ENCODE measurements around the gene RPL31. TPM values are rescaled to one million over a fixed set of nuclear protein-coding genes. Genes with fewer than 3 reads are reported as not detected.

The RPL31 gene
- total RNA-seq, 4 donors from 2014 or later, result 638 to 2,401 (median 1,440) TPM

GRCh38 chr2:100978582-100979191, 23.4 kb upstream of the RPL31 start:
- Histone ChIP-seq H3K4me3 (no peak overlapping the region), H3K36me3 (peaks cover 0 to 99% (median 0%) of the 10 kb centered on the region in 3 donors), H3K4me1 (no peaks in the 10 kb centered on the region), H3K27me3 (no peaks in the 10 kb centered on the region), H3K9me3 (no peaks in the 10 kb centered on the region), H3K27ac (peak overlapping the region in 3 of 4 donors; percentile 8 to 54 (median 48))
- TF ChIP-seq POLR2A (IDR thresholded peaks at IDR 0.05) (no peak), CTCF (IDR thresholded peaks at IDR 0.05) (no peak)
- WGBS, 2 donors, result 67 to 69% methylated on average over 15 to 16 of the region's 16 CpGs
- DNase-seq, result no peak
- intact Hi-C loops (cut with DNase I), result no loop called here

GRCh38 chr2:100980046-100980445, 22.0 kb upstream of the RPL31 start:
- H3K9me3 ChIP-seq, result no peaks in the 10 kb centered on the region
- no peaks in the 10 kb centered on the region for H3K4me1 ChIP-seq
- no peak for DNase-seq
- no peak overlapping the region for H3K4me3 ChIP-seq
- H3K36me3 ChIP-seq, result peaks cover 0 to 93% (median 0%) of the 10 kb centered on the region in 3 donors
- intact Hi-C loops (cut with DNase I), result no loop called here
- H3K27ac ChIP-seq, result no peak overlapping the region
- TF ChIP-seq CTCF (IDR thresholded peaks at IDR 0.05), result no peak
- H3K27me3 ChIP-seq, result no peaks in the 10 kb centered on the region
- 92 to 93% methylated on average over 12 of the region's 12 CpGs for WGBS, 2 donors

GRCh38 chr2:100981011-100981410, 21.1 kb upstream of the RPL31 start:
- no peaks in the 10 kb centered on the region for H3K27me3 ChIP-seq
- peaks cover 0 to 92% (median 0%) of the 10 kb centered on the region in 3 donors for H3K36me3 ChIP-seq

GRCh38 chr2:100982431-100982861, 19.6 kb upstream of the RPL31 start:
- peaks cover 0 to 89% (median 0%) of the 10 kb centered on the region in 3 donors for H3K36me3 ChIP-seq
- intact Hi-C loops (cut with DNase I), result no loop called here
- WGBS, 2 donors, result 80 to 89% methylated on average over 3 to 6 of the region's 8 CpGs
- no peak overlapping the region for H3K4me3 ChIP-seq
- no peak overlapping the region for H3K27ac ChIP-seq
- H3K27me3 ChIP-seq, result no peaks in the 10 kb centered on the region
- DNase-seq, result no peak
- no peaks in the 10 kb centered on the region for H3K4me1 ChIP-seq
- no peaks in the 10 kb centered on the region for H3K9me3 ChIP-seq
- no peak for TF ChIP-seq CTCF (IDR thresholded peaks at IDR 0.05)

More at GRCh38 chr2:100981011-100981410, 21.1 kb upstream of the RPL31 start:
- no peaks in the 10 kb centered on the region for H3K4me1 ChIP-seq
- DNase-seq, result no peak
- TF ChIP-seq CTCF (IDR thresholded peaks at IDR 0.05) (no peak), POLR2A (IDR thresholded peaks at IDR 0.05) (no peak)
- intact Hi-C loops (cut with DNase I), result no loop called here
- H3K9me3 ChIP-seq, result no peaks in the 10 kb centered on the region
- no peak overlapping the region for H3K27ac ChIP-seq
- 71 to 80% methylated on average over 1 to 2 of the region's 2 CpGs for WGBS, 2 donors
- no peak overlapping the region for H3K4me3 ChIP-seq

GRCh38 chr2:100983201-100983600, 18.9 kb upstream of the RPL31 start:
- Histone ChIP-seq H3K36me3 (peaks cover 0 to 89% (median 0%) of the 10 kb centered on the region in 3 donors), H3K4me3 (no peak overlapping the region), H3K27ac (peak overlapping the region in 1 of 4 donors; percentile 11), H3K4me1 (no peaks in the 10 kb centered on the region), H3K27me3 (no peaks in the 10 kb centered on the region), H3K9me3 (no peaks in the 10 kb centered on the region)
- whole genome bisulfite sequencing, 2 donors, result 83 to 100% methylated on average over 1 to 3 of the region's 12 CpGs
- TF ChIP-seq POLR2A (IDR thresholded peaks at IDR 0.05) (no peak), CTCF (IDR thresholded peaks at IDR 0.05) (no peak)
- intact Hi-C loops (cut with DNase I), result no loop called here
- DNase-seq, result no peak
